Trophoblast cell (in vitro differentiated cells and primary cell): Measurements from ENCODE around the gene MMP15. TPM values are rescaled to one million over a fixed set of nuclear protein-coding genes. Genes with fewer than 3 reads are reported as not detected.
"Not testable (repeated sequence)": the region's sequence is repeated elsewhere in the genome, so short reads cannot be mapped to it uniquely, and the experiment has no call there.

ENCODE experiments used
- DNase-seq, 2 donors: peaks; one replicate each; pipeline ENCODE4 v3.0.0-alpha.2; 2016
- H2AFZ ChIP-seq: 2 replicates; pipeline ENCODE4 v1.6.1; 2013; ENCODE audit warnings: low read length, moderate library complexity, mild to moderate bottlenecking; ENCODE audit not compliant: insufficient read depth, poor library complexity
- H2AK5ac ChIP-seq: 2 replicates; pipeline ENCODE4 v1.6.1; 2013; ENCODE audit warnings: mild to moderate bottlenecking, low read length
- H2BK120ac ChIP-seq: 2 replicates; pipeline ENCODE4 v1.6.1; 2013; ENCODE audit warnings: low read length, mild to moderate bottlenecking, moderate library complexity; ENCODE audit not compliant: insufficient read depth, poor library complexity
- H2BK12ac ChIP-seq: 2 replicates; pipeline ENCODE4 v1.6.1; 2013; ENCODE audit warnings: mild to moderate bottlenecking, low read length, moderate library complexity
- H2BK5ac ChIP-seq: 2 replicates; pipeline ENCODE4 v1.6.1; 2013; ENCODE audit warnings: low read length, low read depth, moderate library complexity, mild to moderate bottlenecking; ENCODE audit not compliant: poor library complexity
- H3K14ac ChIP-seq: 2 replicates; pipeline ENCODE4 v1.6.1; 2013; ENCODE audit warnings: mild to moderate bottlenecking, low read length
- H3K18ac ChIP-seq: 2 replicates; pipeline ENCODE4 v1.6.1; 2013; ENCODE audit warnings: mild to moderate bottlenecking, low read length
- H3K23ac ChIP-seq: 2 replicates; pipeline ENCODE4 v1.6.1; 2013; ENCODE audit warnings: low read length
- H3K27ac ChIP-seq: 2 replicates; pipeline ENCODE4 v1.5.1; 2013; ENCODE audit warnings: low read depth, mild to moderate bottlenecking, inconsistent platforms, low read length, moderate library complexity
- H3K27me3 ChIP-seq: 2 replicates; pipeline ENCODE4 v1.6.1; 2013; ENCODE audit warnings: inconsistent platforms, mild to moderate bottlenecking, low read length, moderate library complexity; ENCODE audit not compliant: insufficient read depth
- H3K36me3 ChIP-seq, 2 experiments: 1 replicate in 1 of 2; 2 replicates in 1 of 2; pipeline ENCODE4 v1.6.1; 2013; ENCODE audit warnings: low read length in 2 of 2, mild to moderate bottlenecking in 2 of 2, moderate library complexity in 1 of 2; ENCODE audit not compliant: insufficient read depth in 2 of 2, control insufficient read depth in 1 of 2
- H3K4ac ChIP-seq: 2 replicates; pipeline ENCODE4 v1.6.1; 2013; ENCODE audit warnings: low read depth, mild to moderate bottlenecking, low read length, moderate library complexity
- H3K4me1 ChIP-seq, 2 experiments: 1 replicate in 1 of 2; 2 replicates in 1 of 2; pipeline ENCODE4 v1.6.1; 2013; ENCODE audit warnings: low read length in 2 of 2, mild to moderate bottlenecking in 2 of 2, moderate library complexity in 1 of 2; ENCODE audit not compliant: insufficient read depth in 2 of 2, control insufficient read depth in 1 of 2
- H3K4me2 ChIP-seq: 2 replicates; pipeline ENCODE4 v1.6.1; 2013; ENCODE audit warnings: inconsistent platforms, mild to moderate bottlenecking, low read length, moderate library complexity
- H3K4me3 ChIP-seq: 2 replicates; pipeline ENCODE4 v1.5.1; 2013; ENCODE audit warnings: mild to moderate bottlenecking, low read depth, low read length, inconsistent platforms
- H3K79me1 ChIP-seq: one replicate; pipeline ENCODE4 v1.6.1; 2013; ENCODE audit warnings: low read length
- H3K79me2 ChIP-seq: 2 replicates; pipeline ENCODE4 v1.6.1; 2013; ENCODE audit warnings: low read length, mild to moderate bottlenecking; ENCODE audit not compliant: control insufficient read depth, insufficient read depth, poor library complexity
- H3K9ac ChIP-seq: 2 replicates; pipeline ENCODE4 v1.6.1; 2013; ENCODE audit warnings: mild to moderate bottlenecking, low read length
- H3K9me3 ChIP-seq: 2 replicates; pipeline ENCODE4 v1.6.1; 2013; ENCODE audit warnings: low read depth, mild to moderate bottlenecking, control low read depth, inconsistent platforms, low read length; ENCODE audit not compliant: insufficient read depth
- H4K12ac ChIP-seq: 2 replicates; pipeline ENCODE4 v1.6.1; 2013; ENCODE audit warnings: low read depth, mild to moderate bottlenecking, low read length, moderate library complexity
- H4K8ac ChIP-seq: 2 replicates; pipeline ENCODE4 v1.6.1; 2013; ENCODE audit warnings: low read depth, mild to moderate bottlenecking, low read length, moderate library complexity
- H4K91ac ChIP-seq: one replicate; pipeline ENCODE4 v1.6.1; 2013; ENCODE audit warnings: low read depth, mild to moderate bottlenecking, low read length, moderate library complexity
- WGBS: extraction: QIAGEN DNeasy Blood & Tissue Kit; methylation state at CpG from one replicate; pipeline ENCODE4 v1.1.7; 2013; ENCODE audit warnings: missing lambda C conversion rate; ENCODE audit not compliant: insufficient read length, insufficient coverage; ENCODE audit errors: extremely low coverage; 5-methylcytosine and 5-hydroxymethylcytosine counted together
- polyA plus RNA-seq: library from polyadenylated mRNA; stranded (reverse); fragments of 200-250 nt; gene quantifications from 2 replicates; pipeline ENCODE4 v1.2.3, GENCODE V29; 2013

MMP15 gene
- polyA plus RNA-seq, result 95.1 and 106 TPM in 2 replicates

GRCh38 chr16:58025351-58026138 lies at the start of gene MMP15:
Gene MMP15 (plus strand): TSS chr16:58025754. CDS start chr16:58026351, 597 bp downstream.
- Histone ChIP-seq H2BK12ac (peak within 1 kb of the TSS; percentile 17), H3K9ac (peak within 1 kb of the TSS; percentile 17), H4K8ac (peak within 1 kb of the TSS; percentile 79), H3K9me3 (no peaks in the 10 kb centered on the region), H3K14ac (peak within 1 kb of the TSS; percentile 45), H3K23ac (no peak within 1 kb of the TSS), H4K91ac (peak within 1 kb of the TSS; percentile 62), H3K27ac (peak within 1 kb of the TSS; percentile 15), H4K12ac (peak within 1 kb of the TSS; percentile 27), H3K4ac (peak within 1 kb of the TSS; percentile 77), H3K79me2 (peaks cover 7% of the 10 kb centered on the region), H3K4me1 (peaks cover 24 to 37% of the 10 kb centered on the region in 2 experiments), H3K18ac (peak within 1 kb of the TSS; percentile 52), H2BK5ac (peak within 1 kb of the TSS; percentile 19), H2AK5ac (peak within 1 kb of the TSS; percentile 43), H3K4me3 (peak within 1 kb of the TSS; percentile 77), H3K27me3 (no peaks in the 10 kb centered on the region), H2AFZ (peak within 1 kb of the TSS; percentile 73), H3K79me1 (peaks cover 19% of the 10 kb centered on the region), H3K4me2 (peak within 1 kb of the TSS; percentile 67), H3K36me3 (no peaks in the 10 kb centered on the region), H2BK120ac (peak within 1 kb of the TSS; percentile 82)
- no CpG with 5 or more reads among the region's 90 CpGs for WGBS
- peak; percentile 92 for DNase-seq

DNA sequence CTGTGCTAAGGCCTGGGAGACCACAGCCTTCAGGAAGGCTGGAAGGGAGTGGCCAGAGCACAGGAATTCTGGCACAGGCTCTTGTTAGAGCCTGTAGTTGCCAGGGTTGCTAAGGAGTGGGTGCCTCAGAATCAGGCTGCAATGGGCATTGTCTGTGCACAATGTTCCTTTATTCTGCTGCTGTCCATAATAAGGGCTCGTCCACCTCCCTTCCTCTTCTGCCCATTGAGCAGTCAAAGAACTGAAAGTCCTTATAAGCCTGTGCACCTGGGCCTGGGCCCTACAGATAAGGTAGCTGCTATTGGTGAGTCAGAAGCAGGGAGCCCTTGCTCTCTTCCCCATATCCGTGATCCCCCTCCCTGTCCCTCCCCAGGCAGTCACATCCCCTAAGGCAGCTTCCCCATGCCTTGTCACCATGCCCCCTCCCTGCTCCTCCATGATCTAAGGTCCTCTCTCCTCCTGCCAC lies 49.2 kb upstream of the MMP15 start:
- no peak for DNase-seq
- no peak overlapping the region for H4K91ac ChIP-seq
- no peaks in the 10 kb centered on the region for H3K4me1 ChIP-seq
- no peak overlapping the region for H3K9ac ChIP-seq
- no CpG with 5 or more reads among the region's 2 CpGs for WGBS
- no peak overlapping the region for H3K14ac ChIP-seq
- no peak overlapping the region for H3K23ac ChIP-seq
- no peaks in the 10 kb centered on the region for H3K27me3 ChIP-seq
- H2BK12ac ChIP-seq, result no peak overlapping the region
- H2BK5ac ChIP-seq, result no peak overlapping the region
- no peak overlapping the region for H2AFZ ChIP-seq
- no peak overlapping the region for H4K8ac ChIP-seq
- H2BK120ac ChIP-seq, result no peak overlapping the region
- no peaks in the 10 kb centered on the region for H3K79me2 ChIP-seq
- H3K4me2 ChIP-seq, result no peak overlapping the region
- no peaks in the 10 kb centered on the region for H3K79me1 ChIP-seq
- H4K12ac ChIP-seq, result no peak overlapping the region
- no peak overlapping the region for H3K27ac ChIP-seq
- H3K36me3 ChIP-seq, result no peaks in the 10 kb centered on the region
- no peak overlapping the region for H3K4ac ChIP-seq
- no peak overlapping the region for H2AK5ac ChIP-seq
- H3K4me3 ChIP-seq, result no peak overlapping the region
- no peak overlapping the region for H3K18ac ChIP-seq
- H3K9me3 ChIP-seq, result peaks cover 1% of the 10 kb centered on the region

DNA sequence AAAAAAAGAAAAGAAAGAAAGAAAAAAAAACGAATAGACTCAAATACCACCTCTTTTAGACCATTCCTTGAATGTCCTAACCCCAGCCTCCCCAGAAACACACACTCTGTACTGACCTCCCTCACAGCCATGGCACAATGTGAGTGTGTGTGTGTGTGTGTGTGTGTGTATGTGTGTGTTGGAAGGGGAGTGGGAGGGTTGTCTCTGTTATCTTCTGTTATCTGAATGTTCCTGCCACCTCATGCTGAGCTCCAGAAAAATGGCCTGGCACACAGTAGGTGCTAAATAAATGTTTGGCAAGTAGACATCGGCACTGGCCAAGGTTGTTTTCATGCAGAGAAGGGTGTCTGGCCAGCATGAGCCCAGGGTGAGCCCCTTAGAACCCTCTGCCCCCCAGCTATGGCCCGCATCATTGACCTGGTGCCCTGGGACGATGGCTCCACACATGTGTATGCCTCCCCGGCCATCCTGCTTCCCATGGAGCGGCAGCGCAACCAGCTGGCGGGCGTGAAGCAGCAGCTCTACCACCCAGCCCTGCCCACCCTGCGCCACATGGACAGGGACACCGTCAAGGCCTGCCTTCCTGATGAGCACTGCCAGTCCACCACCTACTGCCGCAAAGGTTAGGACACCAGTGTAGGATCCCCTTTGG lies 48.0 kb upstream of the MMP15 start:
- Histone ChIP-seq H3K4me3 (peak overlapping the region; percentile 40), H2BK120ac (no peak overlapping the region), H3K23ac (no peak overlapping the region), H3K9me3 (peaks cover 1% of the 10 kb centered on the region), H3K4ac (no peak overlapping the region), H3K14ac (no peak overlapping the region), H2BK5ac (no peak overlapping the region), H2AFZ (no peak overlapping the region), H2BK12ac (no peak overlapping the region), H3K79me2 (no peaks in the 10 kb centered on the region), H2AK5ac (no peak overlapping the region), H4K8ac (no peak overlapping the region), H3K9ac (no peak overlapping the region), H3K36me3 (no peaks in the 10 kb centered on the region), H3K79me1 (no peaks in the 10 kb centered on the region), H4K91ac (no peak overlapping the region), H4K12ac (no peak overlapping the region), H3K4me1 (no peaks in the 10 kb centered on the region), H3K4me2 (no peak overlapping the region), H3K27me3 (no peaks in the 10 kb centered on the region), H3K18ac (no peak overlapping the region), H3K27ac (no peak overlapping the region)
- no peak for DNase-seq
- no CpG with 5 or more reads among the region's 12 CpGs for WGBS

GRCh38 chr16:57978070-57978465 lies 47.5 kb upstream of the MMP15 start:
- no CpG with 5 or more reads among the region's 2 CpGs for WGBS
- H2BK12ac ChIP-seq, H3K14ac ChIP-seq, H3K4me2 ChIP-seq, H3K9ac ChIP-seq, H4K12ac ChIP-seq, H4K91ac ChIP-seq, H3K79me1 ChIP-seq, DNase-seq, H3K27ac ChIP-seq, H3K27me3 ChIP-seq, H3K36me3 ChIP-seq, H3K23ac ChIP-seq, H3K9me3 ChIP-seq, H3K4me1 ChIP-seq, H3K18ac ChIP-seq, H2AK5ac ChIP-seq, H4K8ac ChIP-seq, H3K4ac ChIP-seq, H2BK5ac ChIP-seq, H3K79me2 ChIP-seq, H2AFZ ChIP-seq, H2BK120ac ChIP-seq: not testable (repeated sequence)
- peak overlapping the region; percentile 40 for H3K4me3 ChIP-seq
